Naive thymus-derived CD8-positive, alpha-beta T cell (primary cell): Measurements from ENCODE around the gene ZNF180. TPM values are rescaled to one million over a fixed set of nuclear protein-coding genes. Genes with fewer than 3 reads are reported as not detected.

Experiments used
- polyA plus RNA-seq, 3 donors: library from polyadenylated mRNA; unstranded; fragments of 300-500 nt; fragmentation: Illumina TruSeq; gene quantifications; one replicate each; pipeline ENCODE4 v1.2.3, GENCODE V29; 2021
- total RNA-seq, 8 experiments: library from RNA in 2 of 8; stranded (reverse) in 2 of 8; gene quantifications; one replicate each; pipeline ENCODE4 v1.2.3 and lab custom pipeline; 2021 to 2026

ZNF180 gene
- total and polyA plus RNA-seq, 5 experiments from 2014 or later, result 6.5 to 17.0 (median 10.4) TPM

Other genes starting within 250 kb of the ZNF180 start
- 1 to 10 TPM; 1.2 to 1.7 TPM for gene ZNF233, start 240.6 kb downstream of the ZNF180 start, total RNA-seq
- gene ZNF233, start 240.6 kb downstream of the ZNF180 start, polyA plus RNA-seq, result under 1 TPM in 2 of 3 donors, not detected in 1; 0.59 to 0.64 TPM
- gene ZNF235, start 195.5 kb downstream of the ZNF180 start, total RNA-seq, result 10 to 100 TPM; 14.1 to 16.6 TPM
- 1 to 10 TPM; 2.1 to 3.1 (median 2.7) TPM for gene ZNF235, start 195.5 kb downstream of the ZNF180 start, polyA plus RNA-seq
- gene ZNF112, start 143.8 kb downstream of the ZNF180 start, total RNA-seq, result 1 to 10 TPM; 1.0 to 1.2 TPM
- gene ZNF112, start 143.8 kb downstream of the ZNF180 start, polyA plus RNA-seq, result not detected
- 10 to 100 TPM in 1 of 2 experiments, 1 to 10 TPM in 1; 8.7 to 10.0 TPM for gene ZNF285, start 98.9 kb downstream of the ZNF180 start, total RNA-seq
- 1 to 10 TPM; 1.5 to 5.5 (median 3.2) TPM for gene ZNF285, start 98.9 kb downstream of the ZNF180 start, polyA plus RNA-seq
- 1 to 10 TPM; 7.0 to 7.4 TPM for gene ZNF229, start 52.0 kb downstream of the ZNF180 start, total RNA-seq
- gene ZNF229, start 52.0 kb downstream of the ZNF180 start, polyA plus RNA-seq, result 1 to 10 TPM in 1 of 3 donors, under 1 TPM in 2; 0.93 to 2.0 (median 0.96) TPM
- gene CEACAM20, start 29.2 kb upstream of the ZNF180 start, total RNA-seq, result not detected
- gene CEACAM20, start 29.2 kb upstream of the ZNF180 start, polyA plus RNA-seq, result not detected
- gene IGSF23, start 113.0 kb upstream of the ZNF180 start, total RNA-seq, result not detected
- not detected for gene IGSF23, start 113.0 kb upstream of the ZNF180 start, polyA plus RNA-seq
- gene PVR, start 143.4 kb upstream of the ZNF180 start, total RNA-seq, result 1 to 10 TPM; 3.7 to 3.8 TPM
- gene PVR, start 143.4 kb upstream of the ZNF180 start, polyA plus RNA-seq, result 1 to 10 TPM in 1 of 3 donors, under 1 TPM in 2; 0.11 to 1.4 (median 0.37) TPM
- 1 to 10 TPM; 1.9 to 3.6 TPM for gene CEACAM19, start 171.0 kb upstream of the ZNF180 start, total RNA-seq
- gene CEACAM19, start 171.0 kb upstream of the ZNF180 start, polyA plus RNA-seq, result under 1 TPM in 1 of 3 donors, not detected in 2; 0.14 TPM
- gene CEACAM16, start 198.6 kb upstream of the ZNF180 start, total RNA-seq, result not detected
- gene CEACAM16, start 198.6 kb upstream of the ZNF180 start, polyA plus RNA-seq, result not detected
- 1 to 10 TPM; 5.9 to 7.7 TPM for gene BCL3, start 248.2 kb upstream of the ZNF180 start, total RNA-seq
- 1 to 10 TPM; 3.2 to 6.2 (median 3.5) TPM for gene BCL3, start 248.2 kb upstream of the ZNF180 start, polyA plus RNA-seq